HG03139 (cell line): Measurements from ENCODE around the gene SLC1A1.

Source experiments
- ATAC-seq: cut with Tn5 transposase; IDR thresholded peaks from one replicate; pipeline ENCODE4 v1.9.1; 2021; ENCODE audit not compliant: unreplicated experiment

Gene SLC1A1

DNA sequence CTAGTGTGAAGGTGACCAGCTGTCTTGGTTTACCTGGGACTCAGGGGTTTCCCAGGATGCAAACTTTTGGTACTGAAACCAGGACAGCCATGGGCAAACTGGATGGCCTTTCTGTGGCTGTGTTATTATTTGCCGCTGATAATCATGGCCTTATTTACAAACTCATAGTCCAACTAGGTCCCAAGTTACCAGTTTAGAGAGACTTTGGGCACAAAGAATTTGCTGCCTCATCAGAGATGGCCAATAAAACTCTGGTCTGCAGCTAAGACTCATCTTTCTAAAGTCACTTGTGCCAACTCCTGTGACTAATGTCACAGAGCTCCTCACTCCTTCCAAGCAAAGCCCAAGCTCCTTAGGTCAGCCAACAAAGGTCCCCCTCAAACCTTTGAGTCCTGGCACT, 124.4 kb downstream of the SLC1A1 start:
- no peak for ATAC-seq

DNA sequence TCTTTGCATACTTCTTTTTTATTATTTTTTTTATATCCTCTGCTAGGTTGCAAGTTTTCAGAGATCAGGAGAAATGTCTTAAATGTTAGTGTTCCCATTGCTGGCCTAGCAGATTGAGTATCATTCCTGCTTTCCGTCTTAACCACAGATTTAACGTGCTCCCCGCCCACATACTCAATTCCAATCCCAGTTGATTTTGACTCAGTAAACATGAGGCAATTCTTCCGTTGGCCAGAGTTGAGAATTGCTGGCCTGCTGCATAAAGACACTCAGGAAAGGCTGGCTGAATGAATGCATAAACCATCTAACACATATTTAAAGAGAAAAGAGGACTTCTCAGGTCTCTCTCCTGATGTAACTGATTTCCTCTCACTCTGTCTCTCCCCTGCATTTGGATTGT, 125.0 kb downstream of the SLC1A1 start:
- no peak for ATAC-seq

DNA sequence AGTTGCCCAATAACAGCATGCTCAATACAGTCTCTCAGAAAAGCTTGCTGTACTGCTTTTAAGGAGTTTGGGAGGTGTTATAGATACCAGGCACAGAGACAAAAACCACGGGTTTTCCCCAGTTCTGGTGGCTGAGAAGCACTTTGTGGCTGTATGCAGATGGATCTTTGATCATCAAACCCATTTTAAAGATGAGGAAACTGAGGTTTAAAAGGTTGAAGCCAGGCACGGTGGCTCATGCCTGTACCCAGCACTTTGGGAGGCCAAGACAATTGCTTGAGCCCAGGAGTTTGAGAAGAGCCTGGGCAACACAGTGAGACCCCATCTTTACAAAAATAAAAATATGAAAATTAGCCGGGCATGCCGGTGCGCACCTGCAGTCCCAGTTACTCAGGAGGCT, 125.5 kb downstream of the SLC1A1 start:
- ATAC-seq = no peak

DNA sequence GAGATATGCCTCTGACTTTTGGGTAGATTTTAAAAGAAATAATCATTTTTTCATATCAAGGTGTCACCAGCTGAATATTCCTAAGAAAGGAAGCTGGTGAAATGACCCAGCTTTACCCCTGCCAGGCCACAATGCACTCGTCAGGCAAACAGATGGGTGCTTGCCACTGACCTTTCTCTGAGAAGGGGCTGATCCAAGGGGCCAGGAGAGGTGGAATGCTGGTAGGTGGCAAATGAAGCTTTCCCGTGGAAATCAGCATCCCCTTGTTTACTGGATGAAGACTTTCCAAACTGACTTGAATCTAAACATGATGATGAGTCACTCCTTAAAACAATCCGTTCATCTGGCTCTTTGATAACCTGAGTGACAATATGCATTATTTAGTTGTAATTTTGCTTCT, 127.5 kb downstream of the SLC1A1 start:
- no peak for ATAC-seq

DNA sequence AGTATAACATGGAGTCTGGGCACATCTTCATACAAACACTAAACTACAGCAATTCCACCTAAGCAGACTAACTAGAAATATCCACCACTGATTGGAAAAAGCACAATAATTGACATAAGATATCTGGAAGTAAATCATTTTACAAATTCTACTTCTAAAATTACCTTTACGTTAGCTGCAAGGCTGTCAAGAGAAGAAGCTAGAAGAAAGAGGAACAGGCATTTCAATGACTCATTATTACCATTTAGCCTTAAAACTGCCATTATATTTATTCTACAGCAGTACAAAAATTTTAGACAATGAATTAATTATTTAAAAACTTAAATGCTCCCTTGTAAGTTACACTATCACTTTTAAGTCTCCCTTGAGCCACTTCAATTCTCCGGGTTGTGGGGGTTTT, 128.4 kb downstream of the SLC1A1 start:
- ATAC-seq = no peak

DNA sequence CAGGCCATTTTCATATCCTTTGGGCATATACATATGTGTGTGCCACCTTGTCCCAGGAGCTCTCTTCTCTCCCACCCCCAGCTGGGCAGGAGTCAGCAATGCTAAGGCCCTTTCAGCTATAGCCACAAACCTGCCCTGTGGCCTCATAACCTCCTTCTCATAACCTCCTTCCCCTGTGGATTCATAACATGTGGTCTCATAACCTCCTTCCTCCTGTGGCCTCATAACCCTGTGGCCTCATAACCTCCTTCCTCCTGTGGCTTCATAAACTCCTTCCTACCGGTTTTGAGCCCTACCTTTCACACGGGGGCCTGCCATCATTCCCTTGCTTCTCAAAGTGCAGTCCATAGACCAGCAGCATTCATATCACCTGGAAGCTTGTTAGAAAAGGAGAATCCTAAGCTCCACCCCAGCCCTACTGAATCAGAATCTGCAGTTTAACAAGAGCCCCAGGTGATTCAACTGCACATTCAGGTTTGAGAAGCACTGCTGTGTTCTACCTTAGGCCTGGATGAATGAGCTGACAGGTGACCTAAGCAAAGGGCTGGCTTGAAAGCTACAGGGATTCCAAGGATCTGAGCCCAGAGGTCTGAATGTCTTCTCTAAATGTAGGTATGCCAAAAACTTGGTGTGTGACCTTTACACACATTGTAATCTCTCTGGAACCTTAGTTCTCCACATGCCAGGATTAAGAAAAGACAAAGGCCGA, 129.9 kb downstream of the SLC1A1 start:
- no peak for ATAC-seq

DNA sequence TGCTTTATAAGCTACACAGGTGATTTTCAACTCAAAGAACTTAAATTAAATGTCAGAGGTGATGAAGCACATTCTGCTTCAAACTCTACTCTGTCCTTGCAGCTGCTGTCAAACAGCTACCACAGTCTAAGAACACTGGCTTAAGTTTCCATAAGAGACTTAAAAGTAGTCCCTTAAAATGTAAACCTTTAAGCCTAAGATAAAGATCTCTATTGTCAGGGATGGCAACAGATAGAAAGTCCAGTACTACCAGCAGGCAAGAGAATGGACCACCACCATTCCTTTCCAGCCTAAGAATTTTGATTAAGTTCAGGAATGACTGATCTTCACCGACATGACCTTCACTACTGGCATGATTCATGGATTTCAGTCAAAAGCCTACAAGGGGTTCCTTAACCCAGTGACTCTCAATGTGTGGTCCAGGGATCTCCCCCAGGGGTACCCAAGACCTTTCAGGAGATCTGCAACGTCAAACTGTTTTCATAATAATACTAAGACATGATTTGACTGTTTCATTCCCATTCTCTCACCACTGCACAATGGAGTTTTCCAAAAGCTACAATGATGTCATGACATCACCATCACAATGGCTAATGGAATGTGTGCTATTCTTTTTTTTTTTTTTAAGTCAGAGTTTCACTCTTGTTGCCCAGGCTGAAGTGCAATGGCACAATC, 130.8 kb downstream of the SLC1A1 start:
- ATAC-seq = no peak

DNA sequence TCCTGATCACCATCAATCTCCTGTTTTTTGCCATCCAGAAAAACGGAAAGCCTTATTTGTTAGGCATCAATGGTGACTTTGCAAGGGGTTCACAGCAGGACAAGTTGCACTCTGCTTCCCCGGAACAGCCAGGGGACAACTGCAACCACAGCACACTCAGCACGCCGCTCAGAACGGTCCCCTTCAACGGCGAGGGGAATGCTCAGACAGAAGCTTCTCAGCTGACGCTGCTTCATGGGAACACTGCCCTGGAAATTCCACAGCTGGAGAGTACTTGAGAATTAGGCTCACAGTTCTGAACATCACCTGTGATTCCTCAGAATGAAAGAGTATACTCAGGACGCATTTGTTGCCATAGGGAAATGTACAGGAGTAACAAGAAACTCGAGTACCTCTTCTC, 131.7 kb downstream of the SLC1A1 start:
- ATAC-seq = no peak

DNA sequence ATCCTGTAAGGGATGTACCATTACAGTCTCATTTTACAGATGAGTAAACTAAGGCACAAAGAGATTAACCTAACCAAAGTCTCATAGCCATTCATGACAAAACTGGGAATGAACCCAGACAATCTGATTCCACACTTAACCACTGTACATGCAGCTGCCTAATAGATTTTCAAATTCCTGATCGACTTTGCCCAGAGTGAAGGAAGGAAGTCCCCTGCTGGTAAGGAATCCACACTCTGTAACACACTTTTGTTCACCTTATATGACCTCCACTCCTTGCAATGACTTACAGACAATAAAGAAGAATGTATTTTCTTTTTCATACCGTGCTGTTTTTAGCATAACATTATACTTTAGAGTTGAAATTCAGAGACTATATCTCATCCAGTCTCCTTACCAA, 140.6 kb downstream of the SLC1A1 start:
- ATAC-seq = no peak
